CD14-positive monocyte (primary cell): ENCODE data around the gene CCDC88A. TPM values are rescaled to one million over a fixed set of nuclear protein-coding genes. Genes with fewer than 3 reads are reported as not detected.
"Not testable (repeated sequence)": the region's sequence is repeated elsewhere in the genome, so short reads cannot be mapped to it uniquely, and the experiment has no call there.

ENCODE experiments used
- DNase-seq, 3 donors: peaks; one replicate each; pipeline ENCODE4 v3.0.0-alpha.2; 2011 to 2022
- H2AFZ ChIP-seq: 2 replicates; pipeline ENCODE4 v1.6.0; 2012; ENCODE audit warnings: mild to moderate bottlenecking, low read depth, low read length, inconsistent platforms; ENCODE audit not compliant: insufficient read depth, poor library complexity, severe bottlenecking
- H3K27ac ChIP-seq, 2 donors: 1 replicate in 1 of 2; 2 replicates in 1 of 2; pipeline ENCODE4 v1.5.1; 2012 to 2013; ENCODE audit warnings: low read length in 2 of 2, control low read depth in 1 of 2, inconsistent platforms in 1 of 2, low read depth in 1 of 2, mild to moderate bottlenecking in 1 of 2
- H3K27me3 ChIP-seq, 2 donors: one replicate each; pipeline versions ENCODE4 v1.6.0 to v1.6.1; 2011 to 2013; ENCODE audit warnings: low read length in 2 of 2; ENCODE audit not compliant: control insufficient read depth in 2 of 2, insufficient read depth in 2 of 2
- H3K36me3 ChIP-seq, 2 donors: replicated peaks in 1 of 2; 1 replicate in 1 of 2; 2 replicates in 1 of 2; pipeline versions ENCODE4 v1.5.1 to v1.6.1; 2012 to 2013; ENCODE audit warnings: low read length in 2 of 2, control low read depth in 1 of 2, inconsistent platforms in 1 of 2, mild to moderate bottlenecking in 1 of 2; ENCODE audit not compliant: insufficient read depth in 2 of 2, control insufficient read depth in 1 of 2
- H3K4me1 ChIP-seq, 2 donors: 1 replicate in 1 of 2; 2 replicates in 1 of 2; pipeline versions ENCODE4 v1.5.1 to v1.6.1; 2012 to 2013; ENCODE audit warnings: low read length in 2 of 2, control low read depth in 1 of 2, inconsistent platforms in 1 of 2, mild to moderate bottlenecking in 1 of 2, moderate library complexity in 1 of 2; ENCODE audit not compliant: insufficient read depth in 2 of 2, control insufficient read depth in 1 of 2
- H3K4me2 ChIP-seq: replicated peaks from 2 replicates; pipeline ENCODE3; 2012; ENCODE audit warnings: low read length, moderate library complexity, mild to moderate bottlenecking; ENCODE audit not compliant: poor library complexity, severe bottlenecking; ENCODE audit errors: extremely low read depth
- H3K4me3 ChIP-seq, 3 experiments: fragments of 200-600 bp in 1 of 3; sonication (generic) in 1 of 3; replicated peaks in 1 of 3; 1 replicate in 2 of 3; 2 replicates in 1 of 3; pipeline ENCODE4 v1.5.1; 2011 to 2013; ENCODE audit warnings: low read length in 3 of 3, mild to moderate bottlenecking in 3 of 3, control low read depth in 2 of 3, low read depth in 2 of 3, inconsistent platforms in 1 of 3, moderate library complexity in 1 of 3
- H3K79me2 ChIP-seq: 2 replicates; pipeline ENCODE4 v1.6.0; 2012; ENCODE audit warnings: mild to moderate bottlenecking, control low read depth, inconsistent platforms, low read length, moderate library complexity; ENCODE audit not compliant: insufficient read depth
- H3K9ac ChIP-seq: 2 replicates; pipeline ENCODE4 v1.6.0; 2017; ENCODE audit warnings: low read length, mild to moderate bottlenecking; ENCODE audit not compliant: insufficient read depth, poor library complexity, severe bottlenecking
- H3K9me3 ChIP-seq, 2 donors: replicated peaks in 1 of 2; 1 replicate in 1 of 2; 2 replicates in 1 of 2; pipeline versions ENCODE4 v1.5.1 to v1.6.1; 2012 to 2013; ENCODE audit warnings: low read length in 2 of 2, control low read depth in 1 of 2; ENCODE audit not compliant: control insufficient read depth in 1 of 2, insufficient read depth in 1 of 2
- H4K20me1 ChIP-seq: 2 replicates; pipeline ENCODE4 v1.6.0; 2012; ENCODE audit warnings: mild to moderate bottlenecking, low read length, control low read depth, moderate library complexity; ENCODE audit not compliant: insufficient read depth
- H3K27ac Mint-ChIP-seq, 7 donors: one replicate each; pipeline ENCODE4 v1.8.0; 2020; ENCODE audit warnings: mild to moderate bottlenecking in 7 of 7, mixed read lengths in 7 of 7, moderate library complexity in 6 of 7, inconsistent platforms in 2 of 7
- H3K27me3 Mint-ChIP-seq, 3 donors: one replicate each; pipeline ENCODE4 v1.8.0; 2021 to 2022; ENCODE audit warnings: low read depth in 3 of 3, mild to moderate bottlenecking in 3 of 3, mixed read lengths in 3 of 3, moderate library complexity in 3 of 3, inconsistent platforms in 1 of 3
- H3K36me3 Mint-ChIP-seq, 2 donors: one replicate each; pipeline ENCODE4 v1.8.0; 2020; ENCODE audit warnings: mixed read lengths in 2 of 2, inconsistent platforms in 1 of 2, mild to moderate bottlenecking in 1 of 2
- H3K4me1 Mint-ChIP-seq: one replicate; pipeline ENCODE4 v1.8.0; 2020; ENCODE audit warnings: mild to moderate bottlenecking, mixed read lengths
- H3K4me3 Mint-ChIP-seq, 2 donors: one replicate each; pipeline ENCODE4 v1.8.0; 2020; ENCODE audit warnings: mild to moderate bottlenecking in 2 of 2, mixed read lengths in 2 of 2, moderate library complexity in 1 of 2
- H3K9me3 Mint-ChIP-seq, 7 donors: one replicate each; pipeline ENCODE4 v1.8.0; 2020 to 2022; ENCODE audit warnings: mixed read lengths in 7 of 7, mild to moderate bottlenecking in 6 of 7, moderate library complexity in 6 of 7, inconsistent platforms in 2 of 7
- CTCF ChIP-seq: fragments of 200-600 bp; IDR thresholded peaks from one replicate; pipeline ENCODE4 v1.8.0; 2022; ENCODE audit warnings: antibody characterized with exemption, mild to moderate bottlenecking
- WGBS: methylation state at CpG from one replicate; pipeline ENCODE4 v1.1.5; 2013; ENCODE audit warnings: missing lambda C conversion rate; ENCODE audit not compliant: insufficient coverage; 5-methylcytosine and 5-hydroxymethylcytosine counted together
- intact Hi-C, 2 donors: fragments of 100-400 bp; cut with micrococcal nuclease; formaldehyde crosslinking; loops; one replicate each; pipeline versions ENCODE4 v1.15.0 to v1.15.1; 2023
- polyA plus RNA-seq, 3 donors: library from polyadenylated mRNA; depleted of rRNA in 1 of 3; unstranded in 2 of 3; stranded (reverse) in 1 of 3; fragments of 300-500 nt in 2 of 3; fragments of >200 nt in 1 of 3; fragmentation: Illumina TruSeq in 2 of 3; gene quantifications; 1 replicate in 2 of 3; 2 replicates in 1 of 3; pipeline ENCODE4 v1.2.3, GENCODE V29; 2012 to 2021

Gene CCDC88A
- polyA plus RNA-seq, 3 donors, result 9.9 to 57.1 (median 17.9) TPM

GRCh38 chr2:55279214-55279835, 140.3 kb downstream of the CCDC88A start:
- intact Hi-C loops, result not testable (repeated sequence)

GRCh38 chr2:55277310-55277709, 142.3 kb downstream of the CCDC88A start:
- Mint-ChIP-seq H3K27ac (no peak overlapping the region), H3K4me3 (no peak overlapping the region), H3K9me3 (no peaks in the 10 kb centered on the region), H3K36me3 (no peaks in the 10 kb centered on the region), H3K4me1 (peaks cover 6% of the 10 kb centered on the region), H3K27me3 (peaks cover 0 to 6% (median 5%) of the 10 kb centered on the region in 3 donors)
- H2AFZ ChIP-seq, result no peak overlapping the region
- no peak overlapping the region for H3K4me2 ChIP-seq
- H3K9ac ChIP-seq, result no peak overlapping the region
- no peaks in the 10 kb centered on the region for H4K20me1 ChIP-seq
- H3K27me3 ChIP-seq, result no peaks in the 10 kb centered on the region
- H3K36me3 ChIP-seq, result no peaks in the 10 kb centered on the region
- intact Hi-C loops, result no loop called here
- H3K4me3 ChIP-seq, result no peak overlapping the region
- H3K4me1 ChIP-seq, result peaks cover 8 to 9% of the 10 kb centered on the region in 2 donors
- 88% methylated on average over 1 of the region's 3 CpGs for WGBS
- no peak for DNase-seq
- H3K79me2 ChIP-seq, result no peaks in the 10 kb centered on the region
- no peak overlapping the region for H3K27ac ChIP-seq
- H3K9me3 ChIP-seq, result no peaks in the 10 kb centered on the region
- TF ChIP-seq CTCF, result no peak

More at GRCh38 chr2:55279214-55279835, 140.3 kb downstream of the CCDC88A start:
- not testable (repeated sequence) for H3K36me3 ChIP-seq, H3K9me3 ChIP-seq, H3K27ac Mint-ChIP-seq, H3K4me3 Mint-ChIP-seq, H3K79me2 ChIP-seq, H3K4me2 ChIP-seq, H3K27me3 ChIP-seq, H3K27ac ChIP-seq, H2AFZ ChIP-seq, H3K9me3 Mint-ChIP-seq, H3K4me3 ChIP-seq, H3K9ac ChIP-seq, DNase-seq, H3K27me3 Mint-ChIP-seq, H3K36me3 Mint-ChIP-seq, H4K20me1 ChIP-seq
- H3K4me1 Mint-ChIP-seq, result peaks cover 17% of the 10 kb centered on the region
- 83% methylated on average over 4 of the region's 10 CpGs for WGBS
- H3K4me1 ChIP-seq, result peaks cover 13 to 17% of the 10 kb centered on the region in 2 donors

GRCh38 chr2:55274346-55274745, 145.3 kb downstream of the CCDC88A start:
- H3K4me3 ChIP-seq, H3K27ac ChIP-seq, H3K79me2 ChIP-seq, H3K36me3 Mint-ChIP-seq, H3K9me3 ChIP-seq, H3K4me2 ChIP-seq, H3K4me3 Mint-ChIP-seq, H3K9me3 Mint-ChIP-seq, H3K36me3 ChIP-seq, DNase-seq, H4K20me1 ChIP-seq, H3K27ac Mint-ChIP-seq, H3K27me3 Mint-ChIP-seq, H2AFZ ChIP-seq, H3K9ac ChIP-seq, H3K27me3 ChIP-seq, intact Hi-C loops: not testable (repeated sequence)
- 100% methylated on average over 1 of the region's 2 CpGs for WGBS
- peaks cover 14% of the 10 kb centered on the region for H3K4me1 Mint-ChIP-seq
- H3K4me1 ChIP-seq, result peaks cover 9 to 17% of the 10 kb centered on the region in 2 donors
